ENCODE measurements around the gene GATAD2A. TPM values are rescaled to one million over a fixed set of nuclear protein-coding genes. Genes with fewer than 3 reads are reported as not detected.
"Not testable (repeated sequence)": the region's sequence is repeated elsewhere in the genome, so short reads cannot be mapped to it uniquely, and the experiment has no call there.

The GATAD2A gene
- total RNA-seq, 4 donors from 2014 or later, result 67.8 to 99.9 (median 79.8) TPM

- H3K4me1 ChIP-seq, result peaks cover 0 to 53% (median 12%) of the 10 kb centered on the region in 4 donors
- peak in 2 of 6 experiments; percentile 6 to 13 for TF ChIP-seq CTCF (IDR thresholded peaks at IDR 0.05)
- peak in 1 of 2 donors; percentile 82 for TF ChIP-seq POLR2A (IDR thresholded peaks at IDR 0.05)
- H3K9me3 ChIP-seq, result no peaks in the 10 kb centered on the region
- peak overlapping the region; percentile 78 to 89 (median 88) for H3K4me3 ChIP-seq
- peak in 2 of 3 donors; percentile 52 to 78 for DNase-seq
- H3K36me3 ChIP-seq, result no peaks in the 10 kb centered on the region
- no peaks in the 10 kb centered on the region for H3K27me3 ChIP-seq
- peak overlapping the region; percentile 86 to 95 (median 89) for H3K27ac ChIP-seq
Observed at GRCh38 chr19:19385896-19386869, 19.3 kb upstream of the GATAD2A start.

GRCh38 chr19:19387108-19387507, 18.4 kb upstream of the GATAD2A start:
- Histone ChIP-seq H3K36me3 (no peaks in the 10 kb centered on the region), H3K9me3 (no peaks in the 10 kb centered on the region), H3K27ac (peak overlapping the region in 1 of 4 donors; percentile 86), H3K4me1 (peaks cover 0 to 44% (median 12%) of the 10 kb centered on the region in 4 donors), H3K27me3 (no peaks in the 10 kb centered on the region), H3K4me3 (peak overlapping the region in 2 of 4 donors; percentile 78 to 86)
- DNase-seq, result no peak
- TF ChIP-seq POLR2A (IDR thresholded peaks at IDR 0.05) (no peak), CTCF (IDR thresholded peaks at IDR 0.05) (no peak)

GRCh38 chr19:19388568-19389555, 16.6 kb upstream of the GATAD2A start:
- H3K9me3 ChIP-seq, result no peaks in the 10 kb centered on the region
- no peaks in the 10 kb centered on the region for H3K27me3 ChIP-seq
- H3K4me1 ChIP-seq, result peaks cover 0 to 42% (median 12%) of the 10 kb centered on the region in 4 donors
- no peaks in the 10 kb centered on the region for H3K36me3 ChIP-seq
- TF ChIP-seq CTCF (IDR thresholded peaks at IDR 0.05), result no peak
- no peak for TF ChIP-seq POLR2A (IDR thresholded peaks at IDR 0.05)
- no peak overlapping the region for H3K4me3 ChIP-seq
- peak overlapping the region in 1 of 4 donors; percentile 6 for H3K27ac ChIP-seq
- no peak for DNase-seq

- H3K9me3 ChIP-seq, result not testable (repeated sequence)
Observed at GRCh38 chr19:19389683-19390082, 15.8 kb upstream of the GATAD2A start.

GRCh38 chr19:19394333-19394732, 11.1 kb upstream of the GATAD2A start:
- not testable (repeated sequence) for H3K9me3 ChIP-seq, DNase-seq, H3K27me3 ChIP-seq, H3K36me3 ChIP-seq, H3K4me3 ChIP-seq
- H3K4me1 ChIP-seq, result peaks cover 0 to 34% (median 5%) of the 10 kb centered on the region in 4 donors
- H3K27ac ChIP-seq, result peak overlapping the region in 1 of 4 donors; percentile 20

More at GRCh38 chr19:19389683-19390082, 15.8 kb upstream of the GATAD2A start:
- not testable (repeated sequence) for H3K36me3 ChIP-seq, H3K27me3 ChIP-seq, H3K4me3 ChIP-seq, H3K27ac ChIP-seq, DNase-seq
- H3K4me1 ChIP-seq, result peaks cover 2 to 42% (median 13%) of the 10 kb centered on the region in 4 donors

- no peak for TF ChIP-seq CTCF (IDR thresholded peaks at IDR 0.05)
- no peak for TF ChIP-seq POLR2A (IDR thresholded peaks at IDR 0.05)
- no peak overlapping the region for H3K27ac ChIP-seq
- no peaks in the 10 kb centered on the region for H3K36me3 ChIP-seq
- H3K4me1 ChIP-seq, result peaks cover 0 to 18% (median under 1%) of the 10 kb centered on the region in 4 donors
- no peak overlapping the region for H3K4me3 ChIP-seq
- DNase-seq, result no peak
- no peaks in the 10 kb centered on the region for H3K9me3 ChIP-seq
- no peaks in the 10 kb centered on the region for H3K27me3 ChIP-seq
Observed at GRCh38 chr19:19399733-19400433, 5.6 kb upstream of the GATAD2A start.

Measured in Peyer's patch (tissue), 4 donors.